Dedifferentiated amniotic fluid mesenchymal stem cell (primary cell): Measurements from ENCODE around the gene RHOC.

Experiments
- DNase-seq: peaks from one replicate; pipeline ENCODE4 v3.0.0-alpha.2; 2016; ENCODE audit errors: extremely low spot score

The RHOC gene

GRCh38 chr1:112678605-112679004 lies 28.3 kb downstream of the RHOC start:
- no peak for DNase-seq

DNA sequence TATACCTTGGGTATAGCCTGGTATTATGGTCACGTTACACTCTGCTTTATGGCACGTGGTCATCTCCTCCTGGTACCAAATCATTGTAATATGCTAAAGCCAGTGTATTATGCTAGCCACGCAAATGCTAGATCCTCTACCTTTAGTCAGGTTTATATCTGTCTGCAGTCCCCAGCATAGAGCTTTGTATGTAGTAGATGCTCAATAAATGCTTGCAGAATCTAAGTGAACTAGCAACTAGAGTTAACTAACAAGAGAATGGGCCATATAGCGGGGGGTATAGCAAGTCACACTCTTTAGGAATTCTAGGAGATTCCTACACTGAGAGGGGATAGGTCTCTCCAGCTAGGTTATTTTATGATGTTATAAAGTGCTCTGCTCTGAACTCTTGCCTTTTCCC lies 29.4 kb downstream of the RHOC start:
- no peak for DNase-seq

GRCh38 chr1:112676543-112676942 lies 30.4 kb downstream of the RHOC start:
- DNase-seq = no peak

- no peak for DNase-seq
Measured at GRCh38 chr1:112675728-112676381, 31.1 kb downstream of the RHOC start.

GRCh38 chr1:112674986-112675727 lies 31.8 kb downstream of the RHOC start:
- peak; percentile 18 for DNase-seq

- peak; percentile 43 for DNase-seq
Measured at GRCh38 chr1:112674440-112674985, 32.4 kb downstream of the RHOC start, which contains the start of gene MOV10. MOV10 (plus strand) TSS chr1:112674659; CDS start chr1:112674913, 254 bp downstream.

DNA sequence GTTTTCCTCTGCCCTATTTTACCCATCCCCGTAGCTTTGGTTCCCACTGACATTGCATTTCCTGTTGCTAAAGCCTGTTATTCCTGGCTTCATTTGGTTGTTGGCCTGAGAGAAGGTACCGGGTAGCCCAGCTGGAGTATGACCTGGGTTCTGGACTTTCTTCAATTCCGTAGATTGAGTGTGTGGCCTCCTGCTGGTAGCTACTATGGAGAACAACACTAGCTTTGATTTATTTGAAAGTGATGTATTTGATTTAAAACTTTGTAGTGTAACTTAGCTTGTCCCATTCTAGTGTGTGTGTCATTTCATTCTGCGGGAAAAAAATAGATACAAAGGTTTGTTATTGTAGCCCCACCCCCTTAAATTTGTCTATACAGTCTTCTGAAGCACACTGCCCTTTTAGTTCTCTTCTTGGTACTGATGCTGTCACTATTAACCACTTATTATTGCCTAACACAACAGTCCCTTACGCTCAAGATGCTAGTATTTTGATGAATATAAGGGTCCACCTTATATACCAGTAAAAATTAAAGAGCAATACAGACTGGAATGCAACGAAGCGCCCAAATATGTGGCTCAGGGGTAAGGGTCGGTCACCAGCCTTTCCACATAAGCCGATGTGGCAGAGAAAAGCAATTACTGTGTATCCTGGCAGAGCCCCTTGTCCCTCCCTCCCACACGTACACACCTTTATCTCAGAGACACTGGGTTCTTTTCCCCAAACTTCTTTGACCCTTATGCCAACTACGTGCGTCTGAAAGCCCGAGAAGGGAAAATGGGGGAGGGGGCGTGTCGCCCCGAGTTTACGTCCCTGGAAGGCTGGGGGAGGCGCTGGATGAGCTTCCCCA lies 33.1 kb downstream of the RHOC start:
- peak; percentile 55 for DNase-seq

DNA sequence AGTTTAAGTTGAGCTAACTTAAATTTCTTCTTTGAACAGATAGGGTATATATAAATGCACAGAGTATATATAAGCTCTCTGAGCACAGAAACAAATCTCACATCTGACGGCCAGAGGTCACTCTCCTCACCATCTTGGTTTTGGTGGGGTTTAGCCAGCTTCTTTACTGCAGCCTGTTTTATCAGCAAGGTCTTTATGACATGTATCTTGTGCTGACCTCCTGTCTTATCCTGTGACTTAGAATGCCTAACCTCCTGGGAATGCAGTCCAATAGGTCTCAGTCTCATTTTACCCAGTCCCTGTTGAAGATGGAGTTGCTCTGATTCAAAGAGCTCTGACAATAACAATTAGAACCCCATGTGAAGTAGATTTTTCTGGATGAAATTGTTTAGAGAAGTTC lies 34.1 kb downstream of the RHOC start:
- no peak for DNase-seq

GRCh38 chr1:112672009-112672408 lies 34.9 kb downstream of the RHOC start:
- no peak for DNase-seq

GRCh38 chr1:112666946-112667345 lies 40.0 kb downstream of the RHOC start:
- DNase-seq = no peak

DNA sequence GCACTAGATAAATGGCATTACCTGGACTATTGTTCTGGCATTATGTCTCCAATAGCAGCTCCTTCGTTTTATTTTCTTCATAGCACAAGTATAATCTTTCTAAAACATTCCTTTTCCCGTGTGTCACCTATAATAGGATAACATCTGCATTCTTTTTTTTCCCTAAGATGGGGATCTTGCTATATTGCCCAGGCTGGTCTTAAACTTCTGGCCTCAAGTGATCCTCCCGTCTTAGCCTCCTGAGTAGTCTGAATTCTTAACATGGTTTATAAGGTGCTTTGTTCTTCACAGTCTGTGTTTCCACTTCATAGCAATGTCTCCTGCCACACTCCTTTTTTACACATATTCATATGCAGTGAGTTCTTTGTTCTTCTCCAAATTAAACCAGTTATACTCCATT lies 41.1 kb downstream of the RHOC start:
- no peak for DNase-seq

DNA sequence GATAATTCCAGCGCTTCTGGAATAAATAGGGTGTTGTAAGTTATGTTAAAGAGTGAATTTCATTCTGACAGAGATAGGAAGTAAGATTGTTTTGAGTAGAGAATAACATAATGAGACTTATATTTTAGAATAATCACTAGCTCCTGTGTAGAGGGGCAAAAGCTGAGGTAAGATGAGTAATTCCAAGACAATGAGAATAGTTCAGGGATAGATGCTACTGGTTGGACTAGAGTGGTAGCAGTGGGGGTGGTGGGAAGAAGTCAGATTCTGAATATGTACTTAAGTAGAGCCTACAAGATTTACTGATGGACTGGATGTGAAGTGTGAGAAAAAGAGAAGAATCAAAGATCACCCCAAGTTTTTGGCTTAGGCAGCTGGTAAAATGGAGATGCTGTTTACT lies 55.7 kb downstream of the RHOC start:
- no peak for DNase-seq
